ENCODE results near the gene CELSR1.

CELSR1 gene

DNA sequence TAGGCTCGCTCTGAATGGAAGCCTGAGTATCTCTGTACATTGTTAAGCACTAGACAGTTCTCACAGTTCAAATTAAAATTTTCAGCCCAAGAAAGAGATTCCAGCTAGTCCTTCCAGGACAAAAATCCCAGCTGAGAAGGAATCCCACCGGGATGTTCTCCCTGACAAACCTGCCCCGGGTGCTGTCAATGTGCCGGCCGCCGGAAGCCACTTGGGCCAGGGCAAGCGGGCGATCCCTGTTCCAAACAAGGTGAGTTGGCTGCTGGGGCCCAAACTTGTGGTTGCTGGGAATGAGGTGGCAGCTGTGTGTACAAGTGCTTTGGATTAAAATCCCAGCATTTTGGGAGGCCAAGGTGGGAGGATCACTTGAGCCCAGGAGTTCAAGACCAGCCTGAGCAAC, 225.4 kb downstream of the CELSR1 start:
- no peak for TF ChIP-seq CTCF (IDR thresholded peaks at IDR 0.05)
- H3K4me1 Mint-ChIP-seq, result no peaks in the 10 kb centered on the region
- H3K27me3 Mint-ChIP-seq (ENCODE audit: low read depth, poor library complexity), result peaks cover 3% of the 10 kb centered on the region
- no peaks in the 10 kb centered on the region for H3K9me3 Mint-ChIP-seq
- no peak overlapping the region for H3K4me3 Mint-ChIP-seq
- H3K36me3 Mint-ChIP-seq (ENCODE audit: low read depth), result peaks cover 47% of the 10 kb centered on the region
- DNase-seq, result no peak
- no peak overlapping the region for H3K27ac Mint-ChIP-seq
